Cardiac septum (tissue), 1 donor: ENCODE data around the gene RNF213. TPM values are rescaled to one million over a fixed set of nuclear protein-coding genes. Genes with fewer than 3 reads are reported as not detected.
"Not testable (repeated sequence)": the region's sequence is repeated elsewhere in the genome, so short reads cannot be mapped to it uniquely, and the experiment has no call there.

ENCODE experiments used
- DNase-seq: peaks from one replicate; pipeline ENCODE4 v3.0.0-alpha.2; 2020; ENCODE audit warnings: low spot score
- intact Hi-C: fragments of 100-400 bp; cut with DNase I; formaldehyde crosslinking; loops from one replicate; pipeline ENCODE4 v1.14.0; 2022
- total RNA-seq: library from RNA; stranded (reverse); fragmentation: NEBNext Ultra II Directional; extraction: Animal tissue kit (Norgen Biotek cat#: 25700); gene quantifications from one replicate; pipeline ENCODE4 v1.2.1, GENCODE V29; 2021
- donor health status: DM: no; HTN: no; CAD: no.

The RNF213 gene
- total RNA-seq, 1 donor from 2014 or later: 46.4 TPM

- no peak for DNase-seq
- intact Hi-C loops: no loop called here
These were observed 24.7 kb downstream of the RNF213 start for GRCh38 chr17:80285237-80285920.

- intact Hi-C loops: no loop called here
- DNase-seq: no peak
These were observed 25.9 kb downstream of the RNF213 start for GRCh38 chr17:80286638-80286960.

GRCh38 chr17:80287038-80287437 lies 26.4 kb downstream of the RNF213 start:
- intact Hi-C loops: no loop called here
- no peak for DNase-seq

GRCh38 chr17:80287806-80288567 lies 27.3 kb downstream of the RNF213 start:
- DNase-seq: no peak
- intact Hi-C loops: no loop called here

GRCh38 chr17:80289616-80290015 lies 29.0 kb downstream of the RNF213 start:
- intact Hi-C loops: no loop called here

GRCh38 chr17:80290156-80290555 lies 29.5 kb downstream of the RNF213 start:
- no peak for DNase-seq
- intact Hi-C loops: no loop called here

More at GRCh38 chr17:80289616-80290015, 29.0 kb downstream of the RNF213 start:
- no peak for DNase-seq

GRCh38 chr17:80291260-80291659 lies 30.6 kb downstream of the RNF213 start:
- DNase-seq: no peak

GRCh38 chr17:80291691-80292487 lies 31.2 kb downstream of the RNF213 start:
- intact Hi-C loops: no loop called here
- no peak for DNase-seq

More at GRCh38 chr17:80291260-80291659, 30.6 kb downstream of the RNF213 start:
- intact Hi-C loops: no loop called here

GRCh38 chr17:80292521-80292971 lies 31.9 kb downstream of the RNF213 start:
- intact Hi-C loops: no loop called here
- DNase-seq: no peak

GRCh38 chr17:80294210-80294609 lies 33.6 kb downstream of the RNF213 start:
- DNase-seq: no peak

GRCh38 chr17:80294653-80295052 lies 34.0 kb downstream of the RNF213 start:
- intact Hi-C loops: no loop called here
- DNase-seq: no peak

More at GRCh38 chr17:80294210-80294609, 33.6 kb downstream of the RNF213 start:
- intact Hi-C loops: no loop called here

- intact Hi-C loops: no loop called here
- DNase-seq: no peak
These were observed 34.5 kb downstream of the RNF213 start for GRCh38 chr17:80295146-80295545.

- intact Hi-C loops: no loop called here
- no peak for DNase-seq
These were observed 34.9 kb downstream of the RNF213 start for GRCh38 chr17:80295559-80295958.

- no peak for DNase-seq
- intact Hi-C loops: no loop called here
These were observed 35.6 kb downstream of the RNF213 start for GRCh38 chr17:80296221-80296620.

- intact Hi-C loops: no loop called here
- DNase-seq: no peak
These were observed 37.4 kb downstream of the RNF213 start for GRCh38 chr17:80297996-80298560.

GRCh38 chr17:80299350-80300100 lies 38.9 kb downstream of the RNF213 start:
- intact Hi-C loops, DNase-seq: not testable (repeated sequence)

- intact Hi-C loops, DNase-seq: not testable (repeated sequence)
These were observed 40.1 kb downstream of the RNF213 start for GRCh38 chr17:80300756-80301155.

- no peak for DNase-seq
- intact Hi-C loops: no loop called here
These were observed 43.2 kb downstream of the RNF213 start for GRCh38 chr17:80303824-80304223.

- peak; percentile 17 for DNase-seq
- intact Hi-C loops: no loop called here
These were observed 47.5 kb downstream of the RNF213 start for GRCh38 chr17:80307994-80308691.
